SK-N-SH treated with all-trans-retinoic acid at 6 μM for 48 hours (cell line): ENCODE data around the gene DGAT2.

Experiments used
- ATAC-seq: fragments of 200-7000 bp; cut with Tn5 transposase; 3 replicates; pipeline ENCODE4 v1.9.1; 2020; ENCODE audit warnings: mild to moderate bottlenecking, moderate library complexity
- ARNTL ChIP-seq: fragments of 450-650 bp; formaldehyde crosslinking; IDR thresholded peaks from 2 replicates; pipeline ENCODE4 v1.5.0; 2020; ENCODE audit warnings: low read depth, mild to moderate bottlenecking, moderate library complexity, borderline replicate concordance
- BACH2 ChIP-seq: fragments of 250-450 bp; sonication (Bioruptor Pico); IDR thresholded peaks from 2 replicates; pipeline ENCODE4 v1.9.0; 2021; ENCODE audit warnings: mild to moderate bottlenecking, borderline replicate concordance
- CSDC2 ChIP-seq: fragments of 250-450 bp; sonication (Bioruptor Pico); IDR thresholded peaks from 2 replicates; pipeline ENCODE4 v1.5.0; 2020; ENCODE audit warnings: mild to moderate bottlenecking, moderate library complexity
- ESRRG ChIP-seq: fragments of 250-450 bp; sonication (Bioruptor Pico); IDR thresholded peaks from 2 replicates; pipeline ENCODE4 v1.6.1; 2021; ENCODE audit warnings: mild to moderate bottlenecking
- GLIS3 ChIP-seq: fragments of 250-450 bp; sonication (Bioruptor Pico); IDR thresholded peaks from 2 replicates; pipeline ENCODE4 v1.5.0; 2020; ENCODE audit warnings: mild to moderate bottlenecking, moderate library complexity
- ISL1 ChIP-seq: fragments of 250-450 bp; sonication (Bioruptor Pico); IDR thresholded peaks from 2 replicates; pipeline ENCODE4 v2.1.2; 2022; ENCODE audit warnings: mild to moderate bottlenecking, moderate library complexity
- OSR1 ChIP-seq: fragments of 250-450 bp; sonication (Bioruptor Pico); IDR thresholded peaks from 2 replicates; pipeline ENCODE4 v1.8.0; 2022; ENCODE audit warnings: moderate library complexity, mild to moderate bottlenecking, inconsistent platforms
- PPARA ChIP-seq: fragments of 250-450 bp; sonication (Bioruptor Pico); IDR thresholded peaks from 2 replicates; pipeline ENCODE4 v1.5.0; 2020; ENCODE audit warnings: mild to moderate bottlenecking, borderline replicate concordance
- RARB ChIP-seq: fragments of 250-450 bp; sonication (Bioruptor Pico); IDR thresholded peaks from 2 replicates; pipeline ENCODE4 v1.8.0; 2021; ENCODE audit warnings: mild to moderate bottlenecking, moderate library complexity
- SNAI2 ChIP-seq: fragments of 250-450 bp; sonication (Bioruptor Pico); IDR thresholded peaks from 2 replicates; pipeline ENCODE4 v1.5.0; 2020; ENCODE audit warnings: mild to moderate bottlenecking, moderate library complexity
- TCF4 ChIP-seq: fragments of 250-450 bp; sonication (Bioruptor Pico); IDR thresholded peaks from 2 replicates; pipeline ENCODE4 v1.8.0; 2021; ENCODE audit warnings: mild to moderate bottlenecking, moderate library complexity, borderline replicate concordance
- ZC3H10 ChIP-seq: fragments of 250-450 bp; sonication (Bioruptor Pico); IDR thresholded peaks from 2 replicates; pipeline ENCODE4 v1.5.1; 2021; ENCODE audit warnings: mild to moderate bottlenecking, moderate library complexity
- ZFP3 ChIP-seq: fragments of 250-450 bp; sonication (Bioruptor Pico); IDR thresholded peaks from 2 replicates; pipeline ENCODE4 v1.5.0; 2020; ENCODE audit warnings: mild to moderate bottlenecking, moderate library complexity
- ZFP30 ChIP-seq: fragments of 450-650 bp; formaldehyde crosslinking; IDR thresholded peaks from 2 replicates; pipeline ENCODE4 v1.5.0; 2022; ENCODE audit warnings: mild to moderate bottlenecking, moderate library complexity
- ZNF565 ChIP-seq: fragments of 450-650 bp; formaldehyde crosslinking; conservative IDR thresholded peaks from 2 replicates; pipeline ENCODE4 v1.5.0; 2020; ENCODE audit warnings: low read depth, mild to moderate bottlenecking, moderate library complexity
- ZNF70 ChIP-seq: fragments of 450-650 bp; formaldehyde crosslinking; IDR thresholded peaks from 2 replicates; pipeline ENCODE4 v1.5.0; 2020; ENCODE audit warnings: mild to moderate bottlenecking, moderate library complexity
- ZNF8 ChIP-seq: fragments of 450-650 bp; formaldehyde crosslinking; IDR thresholded peaks from 2 replicates; pipeline ENCODE4 v1.5.0; 2020; ENCODE audit warnings: mild to moderate bottlenecking, moderate library complexity
- TF ChIP-seq, protein P1 (sequence below): fragments of 250-450 bp; sonication (Bioruptor Pico); IDR thresholded peaks from 2 replicates; pipeline ENCODE4 v1.8.0; 2020; ENCODE audit warnings: mild to moderate bottlenecking, moderate library complexity, borderline replicate concordance
- TF ChIP-seq, protein P2 (sequence below): fragments of 250-450 bp; sonication (Bioruptor Pico); IDR thresholded peaks from 2 replicates; pipeline ENCODE4 v1.5.1; 2020; ENCODE audit warnings: low read depth, mild to moderate bottlenecking, moderate library complexity
- TF ChIP-seq, protein P3 (sequence below): fragments of 250-450 bp; sonication (Bioruptor Pico); IDR thresholded peaks from 2 replicates; pipeline ENCODE4 v1.8.0; 2021; ENCODE audit warnings: low read depth, mild to moderate bottlenecking, moderate library complexity, borderline replicate concordance
- TF ChIP-seq, protein P4 (sequence below): fragments of 250-450 bp; sonication (Bioruptor Pico); IDR thresholded peaks from 2 replicates; pipeline ENCODE4 v1.5.1; 2021; ENCODE audit warnings: mild to moderate bottlenecking, moderate library complexity
- TF ChIP-seq, protein P5 (sequence below): fragments of 250-450 bp; sonication (Bioruptor Pico); IDR thresholded peaks from 2 replicates; pipeline ENCODE4 v1.5.0; 2020; ENCODE audit warnings: mild to moderate bottlenecking, moderate library complexity

DGAT2 gene

DNA sequence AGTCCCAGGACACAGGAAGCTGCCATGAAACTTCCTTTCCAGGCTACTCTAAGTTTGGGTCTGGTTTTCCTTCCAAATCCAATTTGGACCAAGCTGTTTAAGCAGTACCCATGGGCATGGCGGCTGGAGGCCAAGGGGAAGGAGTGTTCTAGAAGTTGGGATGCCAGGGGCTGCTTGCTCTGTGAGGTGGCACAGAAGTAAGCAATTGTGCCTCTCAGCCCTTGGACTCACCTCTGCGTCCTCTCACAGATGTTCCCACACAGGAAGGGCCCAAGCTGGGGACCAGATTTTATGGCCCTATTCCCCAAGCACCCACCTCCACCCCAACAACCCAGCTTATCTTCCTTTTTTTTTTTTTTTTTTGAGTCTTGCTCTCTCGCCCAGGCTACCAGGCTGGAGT lies 3.5 kb upstream of the DGAT2 start:
- no peak for ATAC-seq
- TF ChIP-seq, protein P1, sequence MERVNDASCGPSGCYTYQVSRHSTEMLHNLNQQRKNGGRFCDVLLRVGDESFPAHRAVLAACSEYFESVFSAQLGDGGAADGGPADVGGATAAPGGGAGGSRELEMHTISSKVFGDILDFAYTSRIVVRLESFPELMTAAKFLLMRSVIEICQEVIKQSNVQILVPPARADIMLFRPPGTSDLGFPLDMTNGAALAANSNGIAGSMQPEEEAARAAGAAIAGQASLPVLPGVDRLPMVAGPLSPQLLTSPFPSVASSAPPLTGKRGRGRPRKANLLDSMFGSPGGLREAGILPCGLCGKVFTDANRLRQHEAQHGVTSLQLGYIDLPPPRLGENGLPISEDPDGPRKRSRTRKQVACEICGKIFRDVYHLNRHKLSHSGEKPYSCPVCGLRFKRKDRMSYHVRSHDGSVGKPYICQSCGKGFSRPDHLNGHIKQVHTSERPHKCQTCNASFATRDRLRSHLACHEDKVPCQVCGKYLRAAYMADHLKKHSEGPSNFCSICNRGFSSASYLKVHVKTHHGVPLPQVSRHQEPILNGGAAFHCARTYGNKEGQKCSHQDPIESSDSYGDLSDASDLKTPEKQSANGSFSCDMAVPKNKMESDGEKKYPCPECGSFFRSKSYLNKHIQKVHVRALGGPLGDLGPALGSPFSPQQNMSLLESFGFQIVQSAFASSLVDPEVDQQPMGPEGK (CRISPR knock-in tag) = no peak
- TF ChIP-seq, protein P2, sequence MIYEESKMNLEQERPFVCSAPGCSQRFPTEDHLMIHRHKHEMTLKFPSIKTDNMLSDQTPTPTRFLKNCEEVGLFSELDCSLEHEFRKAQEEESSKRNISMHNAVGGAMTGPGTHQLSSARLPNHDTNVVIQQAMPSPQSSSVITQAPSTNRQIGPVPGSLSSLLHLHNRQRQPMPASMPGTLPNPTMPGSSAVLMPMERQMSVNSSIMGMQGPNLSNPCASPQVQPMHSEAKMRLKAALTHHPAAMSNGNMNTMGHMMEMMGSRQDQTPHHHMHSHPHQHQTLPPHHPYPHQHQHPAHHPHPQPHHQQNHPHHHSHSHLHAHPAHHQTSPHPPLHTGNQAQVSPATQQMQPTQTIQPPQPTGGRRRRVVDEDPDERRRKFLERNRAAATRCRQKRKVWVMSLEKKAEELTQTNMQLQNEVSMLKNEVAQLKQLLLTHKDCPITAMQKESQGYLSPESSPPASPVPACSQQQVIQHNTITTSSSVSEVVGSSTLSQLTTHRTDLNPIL (CRISPR knock-in tag) = no peak
- TF ChIP-seq ZFP3 (CRISPR knock-in tag) = no peak
- TF ChIP-seq, protein P3, sequence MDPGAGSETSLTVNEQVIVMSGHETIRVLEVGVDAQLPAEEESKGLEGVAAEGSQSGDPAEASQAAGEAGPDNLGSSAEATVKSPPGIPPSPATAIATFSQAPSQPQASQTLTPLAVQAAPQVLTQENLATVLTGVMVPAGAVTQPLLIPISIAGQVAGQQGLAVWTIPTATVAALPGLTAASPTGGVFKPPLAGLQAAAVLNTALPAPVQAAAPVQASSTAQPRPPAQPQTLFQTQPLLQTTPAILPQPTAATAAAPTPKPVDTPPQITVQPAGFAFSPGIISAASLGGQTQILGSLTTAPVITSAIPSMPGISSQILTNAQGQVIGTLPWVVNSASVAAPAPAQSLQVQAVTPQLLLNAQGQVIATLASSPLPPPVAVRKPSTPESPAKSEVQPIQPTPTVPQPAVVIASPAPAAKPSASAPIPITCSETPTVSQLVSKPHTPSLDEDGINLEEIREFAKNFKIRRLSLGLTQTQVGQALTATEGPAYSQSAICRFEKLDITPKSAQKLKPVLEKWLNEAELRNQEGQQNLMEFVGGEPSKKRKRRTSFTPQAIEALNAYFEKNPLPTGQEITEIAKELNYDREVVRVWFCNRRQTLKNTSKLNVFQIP (CRISPR knock-in tag) = no peak
- no peak for TF ChIP-seq ISL1 (CRISPR knock-in tag)
- TF ChIP-seq ARNTL (CRISPR knock-in tag) = no peak
- no peak for TF ChIP-seq SNAI2
- no peak for TF ChIP-seq PPARA
- TF ChIP-seq ZNF70 (CRISPR knock-in tag) = no peak
- no peak for TF ChIP-seq ESRRG (CRISPR knock-in tag)
- no peak for TF ChIP-seq RARB (CRISPR knock-in tag)
- TF ChIP-seq, protein P4, sequence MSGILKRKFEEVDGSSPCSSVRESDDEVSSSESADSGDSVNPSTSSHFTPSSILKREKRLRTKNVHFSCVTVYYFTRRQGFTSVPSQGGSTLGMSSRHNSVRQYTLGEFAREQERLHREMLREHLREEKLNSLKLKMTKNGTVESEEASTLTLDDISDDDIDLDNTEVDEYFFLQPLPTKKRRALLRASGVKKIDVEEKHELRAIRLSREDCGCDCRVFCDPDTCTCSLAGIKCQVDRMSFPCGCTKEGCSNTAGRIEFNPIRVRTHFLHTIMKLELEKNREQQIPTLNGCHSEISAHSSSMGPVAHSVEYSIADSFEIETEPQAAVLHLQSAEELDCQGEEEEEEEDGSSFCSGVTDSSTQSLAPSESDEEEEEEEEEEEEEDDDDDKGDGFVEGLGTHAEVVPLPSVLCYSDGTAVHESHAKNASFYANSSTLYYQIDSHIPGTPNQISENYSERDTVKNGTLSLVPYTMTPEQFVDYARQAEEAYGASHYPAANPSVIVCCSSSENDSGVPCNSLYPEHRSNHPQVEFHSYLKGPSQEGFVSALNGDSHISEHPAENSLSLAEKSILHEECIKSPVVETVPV (CRISPR knock-in tag) = no peak
- no peak for TF ChIP-seq TCF4 (CRISPR knock-in tag)
- TF ChIP-seq, protein P5, sequence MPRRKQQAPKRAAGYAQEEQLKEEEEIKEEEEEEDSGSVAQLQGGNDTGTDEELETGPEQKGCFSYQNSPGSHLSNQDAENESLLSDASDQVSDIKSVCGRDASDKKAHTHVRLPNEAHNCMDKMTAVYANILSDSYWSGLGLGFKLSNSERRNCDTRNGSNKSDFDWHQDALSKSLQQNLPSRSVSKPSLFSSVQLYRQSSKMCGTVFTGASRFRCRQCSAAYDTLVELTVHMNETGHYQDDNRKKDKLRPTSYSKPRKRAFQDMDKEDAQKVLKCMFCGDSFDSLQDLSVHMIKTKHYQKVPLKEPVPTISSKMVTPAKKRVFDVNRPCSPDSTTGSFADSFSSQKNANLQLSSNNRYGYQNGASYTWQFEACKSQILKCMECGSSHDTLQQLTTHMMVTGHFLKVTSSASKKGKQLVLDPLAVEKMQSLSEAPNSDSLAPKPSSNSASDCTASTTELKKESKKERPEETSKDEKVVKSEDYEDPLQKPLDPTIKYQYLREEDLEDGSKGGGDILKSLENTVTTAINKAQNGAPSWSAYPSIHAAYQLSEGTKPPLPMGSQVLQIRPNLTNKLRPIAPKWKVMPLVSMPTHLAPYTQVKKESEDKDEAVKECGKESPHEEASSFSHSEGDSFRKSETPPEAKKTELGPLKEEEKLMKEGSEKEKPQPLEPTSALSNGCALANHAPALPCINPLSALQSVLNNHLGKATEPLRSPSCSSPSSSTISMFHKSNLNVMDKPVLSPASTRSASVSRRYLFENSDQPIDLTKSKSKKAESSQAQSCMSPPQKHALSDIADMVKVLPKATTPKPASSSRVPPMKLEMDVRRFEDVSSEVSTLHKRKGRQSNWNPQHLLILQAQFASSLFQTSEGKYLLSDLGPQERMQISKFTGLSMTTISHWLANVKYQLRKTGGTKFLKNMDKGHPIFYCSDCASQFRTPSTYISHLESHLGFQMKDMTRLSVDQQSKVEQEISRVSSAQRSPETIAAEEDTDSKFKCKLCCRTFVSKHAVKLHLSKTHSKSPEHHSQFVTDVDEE (CRISPR knock-in tag) = no peak
- no peak for TF ChIP-seq ZNF565 (CRISPR knock-in tag)
- TF ChIP-seq GLIS3 (CRISPR knock-in tag) = no peak
- TF ChIP-seq ZNF8 (CRISPR knock-in tag) = no peak
- no peak for TF ChIP-seq BACH2 (CRISPR knock-in tag)
- no peak for TF ChIP-seq OSR1 (CRISPR knock-in tag)
- TF ChIP-seq ZFP30 = no peak

DNA sequence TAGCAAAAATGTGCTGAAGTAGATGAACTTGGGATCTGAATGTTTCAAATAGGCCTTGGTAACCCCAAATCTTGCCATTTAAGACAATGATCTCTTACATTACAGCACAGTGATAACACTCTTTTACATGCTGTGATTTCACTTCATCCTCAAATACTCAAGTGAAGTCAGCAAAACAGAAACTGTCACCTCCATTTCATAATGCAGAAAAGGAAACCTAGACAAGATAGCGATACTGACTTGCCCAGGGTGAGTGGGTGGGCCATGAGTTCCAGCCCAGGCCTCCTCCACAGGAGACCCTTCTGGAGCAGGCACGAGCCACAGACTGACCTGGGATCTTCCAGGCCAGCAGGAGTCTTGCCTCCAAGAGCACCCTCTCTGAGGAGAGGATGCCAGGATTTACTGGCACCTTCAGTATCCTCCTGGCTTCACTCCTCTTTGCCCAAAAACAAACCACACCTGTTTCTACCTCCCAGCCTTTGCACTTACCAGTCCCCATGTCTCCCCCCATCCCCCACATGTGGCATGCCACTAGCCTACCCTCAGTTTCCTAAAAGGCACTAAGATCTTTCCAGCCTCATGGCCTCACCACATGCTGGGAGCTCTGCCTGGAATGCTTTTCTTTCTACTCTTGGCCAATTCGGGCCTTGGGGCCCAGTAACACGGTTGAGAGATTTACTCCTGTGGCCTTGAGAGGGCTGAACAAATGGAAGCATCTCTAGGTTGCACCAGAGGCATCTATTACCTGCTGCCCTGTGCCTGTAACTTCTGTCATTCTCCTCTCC lies 1.9 kb upstream of the DGAT2 start:
- ATAC-seq = no peak
- TF ChIP-seq ZNF8 (CRISPR knock-in tag) (no peak), ZFP30 (no peak), OSR1 (CRISPR knock-in tag) (no peak), PPARA (no peak), ZFP3 (CRISPR knock-in tag) (no peak), CSDC2 (CRISPR knock-in tag) (no peak), ZC3H10 (CRISPR knock-in tag) (no peak), RARB (CRISPR knock-in tag) (no peak), ISL1 (CRISPR knock-in tag) (no peak), ZNF565 (CRISPR knock-in tag) (no peak), ZNF70 (CRISPR knock-in tag) (no peak), ESRRG (CRISPR knock-in tag) (no peak), BACH2 (CRISPR knock-in tag) (no peak)
- TF ChIP-seq, protein P1 (CRISPR knock-in tag) = no peak
- TF ChIP-seq, protein P3 (CRISPR knock-in tag) = no peak
- TF ChIP-seq, protein P2 (CRISPR knock-in tag) = no peak
